Middle frontal gyrus (tissue), 1 donor: ENCODE results near the gene NDUFS4.
"Not testable (repeated sequence)": the region's sequence is repeated elsewhere in the genome, so short reads cannot be mapped to it uniquely, and the experiment has no call there.

Experiments used
- DNase-seq: peaks from one replicate; pipeline ENCODE4 v3.0.0-alpha.2; 2015; ENCODE audit warnings: low spot score; ENCODE audit errors: extremely low spot score

NDUFS4 gene

GRCh38 chr5:53575101-53575500 lies 14.7 kb downstream of the NDUFS4 start:
- no peak for DNase-seq

DNA sequence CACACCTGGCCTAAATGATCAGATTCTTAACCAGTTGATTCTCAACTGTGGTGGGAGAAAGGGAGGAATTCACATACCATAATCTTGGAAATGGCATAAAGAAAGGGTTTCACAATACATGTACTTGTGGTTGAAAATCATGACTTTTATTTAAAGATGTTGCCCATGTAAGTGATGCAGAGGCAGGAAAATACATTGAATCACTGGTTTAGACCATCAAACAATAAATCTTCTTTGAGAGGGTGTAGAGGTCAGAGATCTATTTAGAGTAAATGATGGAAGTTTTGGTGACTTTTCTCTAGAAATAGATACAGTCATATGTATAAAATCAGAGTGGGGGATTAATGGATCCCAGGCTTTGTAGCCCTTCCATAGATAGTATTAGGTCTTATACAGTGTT lies 15.4 kb downstream of the NDUFS4 start:
- no peak for DNase-seq

- no peak for DNase-seq
These were observed 16.2 kb downstream of the NDUFS4 start for GRCh38 chr5:53576674-53577073.

- DNase-seq = no peak
These were observed 18.4 kb downstream of the NDUFS4 start for GRCh38 chr5:53578854-53579253.

- no peak for DNase-seq
These were observed 20.1 kb downstream of the NDUFS4 start for GRCh38 chr5:53580547-53580946.

DNA sequence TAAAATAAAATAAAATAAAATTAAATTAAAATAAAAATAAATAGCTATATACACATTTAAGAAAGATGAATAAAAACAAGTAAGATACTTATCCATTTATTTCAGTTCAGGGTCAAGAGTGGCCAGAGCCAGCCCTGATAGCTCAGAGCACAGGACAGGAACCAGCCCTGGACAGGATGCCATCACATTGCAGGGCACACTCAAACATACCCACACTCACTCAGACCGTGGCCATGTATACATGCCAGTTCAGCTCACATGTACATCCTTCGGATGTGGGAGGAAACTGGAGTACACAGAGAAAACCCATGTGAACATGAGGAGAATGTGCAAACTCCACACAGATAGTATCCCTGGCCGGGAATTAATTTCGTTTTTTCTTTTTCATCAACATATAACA lies 21.8 kb downstream of the NDUFS4 start:
- DNase-seq = no peak

DNA sequence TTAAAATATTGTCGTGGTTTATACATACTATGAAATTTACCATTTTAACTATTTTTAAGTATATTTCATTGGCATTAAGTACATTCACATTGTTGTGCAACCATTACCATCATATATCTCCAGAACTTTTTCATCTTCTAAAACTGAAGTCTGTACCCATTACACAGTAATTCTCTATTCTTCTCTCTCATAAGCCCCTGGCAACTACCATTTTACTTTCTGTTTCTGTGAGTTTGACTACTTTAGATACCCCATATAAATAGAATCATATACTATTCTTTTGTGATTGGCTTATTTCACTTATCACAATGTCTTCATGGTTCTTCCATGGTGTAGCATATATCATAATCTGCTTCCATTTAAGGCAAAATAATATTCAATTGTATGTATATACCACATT lies 30.3 kb downstream of the NDUFS4 start:
- no peak for DNase-seq

DNA sequence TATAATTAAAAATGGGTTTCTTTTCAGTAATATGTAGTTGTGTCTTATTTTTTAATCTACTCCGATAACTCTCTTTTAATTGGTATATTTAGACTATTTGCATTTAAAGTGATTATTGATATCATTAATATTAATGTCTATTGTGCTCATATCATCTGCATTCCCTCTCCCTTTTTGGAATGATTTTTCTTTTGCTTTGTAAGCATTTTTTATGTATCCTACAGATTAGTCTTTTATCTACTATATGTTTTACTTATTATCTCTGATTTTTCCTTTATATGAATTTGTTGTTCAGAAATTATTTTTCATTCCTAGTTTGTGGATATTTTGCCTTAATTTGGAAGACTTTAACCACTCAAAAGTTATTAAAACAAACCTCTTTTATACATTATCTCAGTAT lies 34.0 kb downstream of the NDUFS4 start:
- no peak for DNase-seq

- DNase-seq = no peak
These were observed 37.5 kb downstream of the NDUFS4 start for GRCh38 chr5:53597894-53598293.

DNA sequence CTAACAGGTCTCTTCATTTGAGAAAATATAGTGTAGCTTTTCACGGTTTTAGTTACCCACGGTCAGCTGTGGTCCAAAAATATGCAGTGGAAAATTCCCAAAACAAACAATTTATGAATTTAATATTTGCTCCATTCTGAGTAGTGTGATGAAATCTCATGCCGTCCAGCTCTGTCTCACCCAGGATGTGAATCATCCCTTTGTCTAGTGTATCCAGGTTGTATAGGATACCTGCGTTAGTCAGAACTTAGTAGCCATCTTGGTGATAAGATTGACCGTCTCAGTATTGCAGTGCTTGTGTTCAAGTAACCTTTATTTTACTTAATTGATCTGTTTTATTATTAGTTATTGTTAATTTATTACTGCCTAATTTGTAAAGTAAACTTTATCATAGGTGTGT lies 41.1 kb downstream of the NDUFS4 start:
- DNase-seq = no peak

DNA sequence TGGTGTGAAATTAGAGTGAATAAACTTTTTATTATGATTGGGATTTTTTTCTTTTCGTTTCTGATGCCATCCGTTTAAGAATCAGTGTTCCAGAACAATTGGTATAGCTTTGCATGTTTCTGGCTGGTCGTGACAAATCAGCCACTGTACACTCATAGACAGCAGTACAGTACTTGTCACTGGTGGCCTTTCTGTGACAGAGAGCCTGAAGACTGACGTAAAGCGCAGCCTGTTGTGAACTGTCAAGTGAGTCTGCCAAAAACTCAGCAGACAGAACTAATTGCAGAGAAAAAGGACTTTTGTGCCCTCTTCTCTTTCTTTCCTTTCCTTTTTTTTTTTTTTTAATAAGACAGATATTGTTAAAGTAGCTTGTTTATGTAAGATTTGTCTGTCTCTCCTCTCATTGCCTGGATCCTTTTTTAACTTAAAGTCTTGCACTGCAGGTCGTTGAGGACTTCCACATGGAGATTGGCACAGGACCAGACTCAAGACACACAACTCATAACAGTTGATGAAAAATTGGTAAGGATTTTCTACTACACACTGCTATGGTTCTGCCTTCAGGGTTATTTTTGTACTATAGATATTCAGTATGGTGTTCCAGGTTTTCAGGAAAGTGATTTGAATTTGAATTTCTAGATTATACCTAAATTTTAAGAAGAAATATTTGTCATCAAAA lies 42.7 kb downstream of the NDUFS4 start:
- DNase-seq = no peak

- no peak for DNase-seq
These were observed 43.9 kb downstream of the NDUFS4 start for GRCh38 chr5:53604309-53604708.

DNA sequence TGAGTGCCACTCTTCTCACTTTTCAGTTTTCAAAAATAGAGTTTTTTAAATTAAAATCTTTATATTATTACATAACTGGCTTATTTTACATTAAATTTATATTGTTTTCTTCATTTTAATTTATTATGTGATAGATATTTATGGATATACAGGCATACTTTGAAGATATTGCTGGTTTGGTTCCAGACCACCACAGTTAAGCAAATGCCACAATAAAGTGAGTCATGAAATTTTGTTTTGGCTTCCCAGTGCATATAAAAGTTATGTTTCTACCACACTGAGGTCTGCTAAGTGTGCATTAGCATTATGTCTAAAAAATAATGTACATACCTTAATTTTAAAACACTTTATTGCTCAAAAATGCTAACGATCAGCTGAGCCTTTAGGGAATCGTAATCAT lies 47.4 kb downstream of the NDUFS4 start:
- DNase-seq = no peak

GRCh38 chr5:53608897-53609296 lies 48.5 kb downstream of the NDUFS4 start:
- not testable (repeated sequence) for DNase-seq

- no peak for DNase-seq
These were observed 52.6 kb downstream of the NDUFS4 start for GRCh38 chr5:53613061-53613460.

DNA sequence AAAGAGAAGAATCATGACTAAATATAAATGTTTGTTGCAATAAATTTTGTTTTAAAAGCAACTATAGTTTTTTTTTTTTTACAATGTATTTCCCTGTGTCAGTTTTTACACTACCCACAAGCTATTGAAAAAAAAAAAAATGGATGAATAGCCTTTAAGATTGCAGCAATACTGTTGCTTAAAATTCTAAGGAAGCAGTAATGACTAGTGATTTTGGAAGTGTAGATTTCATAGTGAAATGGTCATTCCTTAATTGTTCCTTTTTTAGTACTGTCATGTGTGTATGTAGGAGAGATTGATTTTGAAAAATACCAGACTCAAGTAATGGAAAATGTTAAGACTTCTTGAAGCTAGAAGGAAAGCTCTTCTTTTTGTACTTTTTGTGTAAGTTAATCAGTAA lies 53.1 kb downstream of the NDUFS4 start:
- no peak for DNase-seq

GRCh38 chr5:53614376-53614885 lies 54.0 kb downstream of the NDUFS4 start:
- DNase-seq = no peak

- DNase-seq = no peak
These were observed 56.6 kb downstream of the NDUFS4 start for GRCh38 chr5:53616939-53617549.

- DNase-seq = no peak
These were observed 70.8 kb downstream of the NDUFS4 start for GRCh38 chr5:53631251-53631650.

- DNase-seq = no peak
These were observed 81.6 kb downstream of the NDUFS4 start for GRCh38 chr5:53642061-53642460.

- no peak for DNase-seq
These were observed 83.0 kb downstream of the NDUFS4 start for GRCh38 chr5:53643445-53643844.

DNA sequence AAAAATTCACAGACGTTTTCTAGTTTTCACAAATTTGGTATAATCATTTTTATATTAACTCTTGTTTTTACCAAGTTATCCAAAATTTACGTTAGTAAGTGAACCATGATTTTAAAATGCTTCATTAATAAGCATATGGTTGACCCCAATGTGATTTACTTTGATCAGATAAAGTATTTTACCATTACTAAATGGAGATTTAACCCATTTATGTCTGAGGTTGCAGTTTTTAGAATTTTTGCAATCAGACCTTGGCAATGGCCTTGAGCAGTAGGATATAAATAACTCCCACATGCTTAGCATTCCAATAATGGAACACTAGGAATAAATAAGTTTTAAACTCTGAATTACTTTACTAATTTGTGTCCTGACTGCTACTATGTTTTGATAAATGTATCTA lies 84.6 kb downstream of the NDUFS4 start:
- no peak for DNase-seq

GRCh38 chr5:53649352-53649751 lies 88.9 kb downstream of the NDUFS4 start:
- DNase-seq = no peak
